ENCODE measurements around the gene IRF2BP2. TPM values are rescaled to one million over a fixed set of nuclear protein-coding genes. Genes with fewer than 3 reads are reported as not detected.

IRF2BP2 gene
- total RNA-seq, 1 donor from 2014 or later = 126 TPM

DNA sequence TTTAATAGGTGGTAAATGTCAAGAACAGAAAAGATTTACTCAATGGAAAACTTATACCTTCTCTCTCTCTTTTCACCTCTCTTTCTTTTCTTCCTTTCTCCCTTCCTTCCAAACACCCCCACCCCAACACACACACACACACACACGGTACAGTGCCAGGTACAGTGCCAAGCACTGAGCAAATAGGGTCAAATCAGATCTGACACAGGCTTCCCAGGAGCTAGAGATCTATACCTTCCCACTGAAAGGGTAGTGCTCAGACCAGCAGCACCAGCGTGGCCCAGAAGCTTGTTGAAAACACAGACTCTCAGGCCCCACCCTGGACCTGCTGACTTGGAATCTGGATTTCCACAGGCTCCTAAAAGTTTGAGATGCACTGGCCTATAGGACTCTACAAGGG, 31.9 kb downstream of the IRF2BP2 start:
- no peaks in the 10 kb centered on the region for H3K27me3 ChIP-seq (ENCODE audit: low read depth)
- no peak overlapping the region for H3K27ac ChIP-seq (replicated peaks)
- H3K9me3 ChIP-seq (replicated peaks) = no peaks in the 10 kb centered on the region
- TF ChIP-seq, protein P1, sequence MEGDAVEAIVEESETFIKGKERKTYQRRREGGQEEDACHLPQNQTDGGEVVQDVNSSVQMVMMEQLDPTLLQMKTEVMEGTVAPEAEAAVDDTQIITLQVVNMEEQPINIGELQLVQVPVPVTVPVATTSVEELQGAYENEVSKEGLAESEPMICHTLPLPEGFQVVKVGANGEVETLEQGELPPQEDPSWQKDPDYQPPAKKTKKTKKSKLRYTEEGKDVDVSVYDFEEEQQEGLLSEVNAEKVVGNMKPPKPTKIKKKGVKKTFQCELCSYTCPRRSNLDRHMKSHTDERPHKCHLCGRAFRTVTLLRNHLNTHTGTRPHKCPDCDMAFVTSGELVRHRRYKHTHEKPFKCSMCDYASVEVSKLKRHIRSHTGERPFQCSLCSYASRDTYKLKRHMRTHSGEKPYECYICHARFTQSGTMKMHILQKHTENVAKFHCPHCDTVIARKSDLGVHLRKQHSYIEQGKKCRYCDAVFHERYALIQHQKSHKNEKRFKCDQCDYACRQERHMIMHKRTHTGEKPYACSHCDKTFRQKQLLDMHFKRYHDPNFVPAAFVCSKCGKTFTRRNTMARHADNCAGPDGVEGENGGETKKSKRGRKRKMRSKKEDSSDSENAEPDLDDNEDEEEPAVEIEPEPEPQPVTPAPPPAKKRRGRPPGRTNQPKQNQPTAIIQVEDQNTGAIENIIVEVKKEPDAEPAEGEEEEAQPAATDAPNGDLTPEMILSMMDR (IDR thresholded peaks at IDR 0.05; ENCODE audit: borderline replicate concordance) = no peak
- peaks cover 25% of the 10 kb centered on the region for H3K4me1 ChIP-seq
- no peaks in the 10 kb centered on the region for H3K36me3 ChIP-seq
- no peak for DNase-seq
- no peak overlapping the region for H3K4me3 ChIP-seq
- intact Hi-C loops (cut with micrococcal nuclease) = no loop called here

DNA sequence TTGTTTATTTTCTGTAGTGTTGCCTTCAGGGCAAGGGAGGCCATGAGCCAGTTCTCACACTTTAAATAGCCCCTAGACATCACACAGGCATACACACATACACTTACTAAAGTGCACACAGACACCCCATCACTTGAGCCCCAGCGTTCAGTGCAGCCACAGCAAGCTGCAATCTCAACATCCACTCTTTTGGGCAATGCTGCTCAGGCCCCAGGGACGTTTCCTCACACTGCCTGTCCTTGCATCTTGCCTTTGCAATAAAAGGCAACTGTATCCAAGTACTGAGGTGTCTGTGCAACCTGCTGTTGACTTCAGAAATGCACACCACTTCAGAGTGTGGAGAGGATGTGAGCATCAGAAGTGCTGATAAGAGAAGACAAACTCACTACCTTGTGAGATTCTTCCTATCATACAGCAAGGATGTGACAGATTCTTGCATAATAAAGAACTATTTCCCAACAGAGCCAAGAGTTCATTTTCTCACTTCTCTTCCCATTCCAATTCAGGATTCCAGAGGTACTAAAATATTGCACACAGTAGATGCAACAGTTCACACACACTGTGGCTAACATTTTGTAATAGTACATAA, 36.2 kb downstream of the IRF2BP2 start:
- Histone ChIP-seq H3K27me3 (ENCODE audit: low read depth) (no peaks in the 10 kb centered on the region), H3K36me3 (no peaks in the 10 kb centered on the region), H3K27ac (replicated peaks) (peak overlapping the region; percentile 3), H3K4me1 (peaks cover 28% of the 10 kb centered on the region), H3K9me3 (replicated peaks) (no peaks in the 10 kb centered on the region), H3K4me3 (no peak overlapping the region)
- DNase-seq = no peak
- TF ChIP-seq, protein P1 (IDR thresholded peaks at IDR 0.05; ENCODE audit: borderline replicate concordance) = no peak
- intact Hi-C loops (cut with micrococcal nuclease) = no loop called here

DNA sequence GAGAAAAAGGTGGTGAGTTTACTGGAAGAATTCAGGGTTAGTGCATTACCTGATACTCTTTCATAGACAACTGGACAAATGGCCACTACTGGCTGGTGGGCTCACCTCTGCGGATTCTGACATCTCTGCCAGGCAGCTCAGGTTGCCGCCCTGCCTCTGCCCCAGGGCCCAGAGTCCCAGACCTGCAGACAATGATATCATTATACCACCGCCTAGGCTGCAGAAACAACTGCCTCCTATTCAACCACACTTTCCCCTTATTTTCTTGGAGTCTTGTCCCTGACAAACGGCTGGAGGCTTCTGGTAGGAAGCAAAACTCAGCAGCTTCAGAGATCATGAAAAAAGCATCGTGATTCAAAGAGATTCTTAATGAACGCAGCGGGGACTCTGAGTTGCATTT, 37.0 kb downstream of the IRF2BP2 start:
- Histone ChIP-seq H3K9me3 (replicated peaks) (no peaks in the 10 kb centered on the region), H3K4me3 (no peak overlapping the region), H3K4me1 (peaks cover 28% of the 10 kb centered on the region), H3K27ac (replicated peaks) (peak overlapping the region; percentile 3), H3K36me3 (no peaks in the 10 kb centered on the region), H3K27me3 (ENCODE audit: low read depth) (no peaks in the 10 kb centered on the region)
- DNase-seq = no peak
- TF ChIP-seq, protein P1 (IDR thresholded peaks at IDR 0.05; ENCODE audit: borderline replicate concordance) = no peak
- intact Hi-C loops (cut with micrococcal nuclease) = no loop called here

DNA sequence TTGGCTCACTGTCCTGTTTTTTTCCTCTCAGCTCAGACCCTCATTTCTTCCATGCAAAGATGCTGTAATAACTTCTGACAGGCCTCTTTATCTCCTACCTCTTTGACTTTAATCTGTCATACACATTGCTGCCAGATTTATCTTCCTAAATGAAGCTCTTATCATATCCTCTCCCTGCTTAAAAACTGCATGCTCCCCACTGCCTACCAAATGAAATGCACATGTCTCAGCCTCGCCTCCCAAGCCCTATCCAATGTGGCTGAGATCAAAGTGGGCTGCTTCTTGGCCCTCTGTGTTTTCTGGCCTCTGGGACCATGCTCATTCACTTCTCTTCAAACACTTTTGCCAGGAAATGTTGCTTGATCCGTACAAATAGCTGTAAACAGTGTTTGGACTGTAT, 38.3 kb downstream of the IRF2BP2 start:
- DNase-seq = no peak
- no peak overlapping the region for H3K27ac ChIP-seq (replicated peaks)
- H3K27me3 ChIP-seq (ENCODE audit: low read depth) = no peaks in the 10 kb centered on the region
- no peaks in the 10 kb centered on the region for H3K36me3 ChIP-seq
- TF ChIP-seq, protein P1 (IDR thresholded peaks at IDR 0.05; ENCODE audit: borderline replicate concordance) = no peak
- H3K9me3 ChIP-seq (replicated peaks) = no peaks in the 10 kb centered on the region
- no peak overlapping the region for H3K4me3 ChIP-seq
- peaks cover 28% of the 10 kb centered on the region for H3K4me1 ChIP-seq
- intact Hi-C loops (cut with micrococcal nuclease) = no loop called here

DNA sequence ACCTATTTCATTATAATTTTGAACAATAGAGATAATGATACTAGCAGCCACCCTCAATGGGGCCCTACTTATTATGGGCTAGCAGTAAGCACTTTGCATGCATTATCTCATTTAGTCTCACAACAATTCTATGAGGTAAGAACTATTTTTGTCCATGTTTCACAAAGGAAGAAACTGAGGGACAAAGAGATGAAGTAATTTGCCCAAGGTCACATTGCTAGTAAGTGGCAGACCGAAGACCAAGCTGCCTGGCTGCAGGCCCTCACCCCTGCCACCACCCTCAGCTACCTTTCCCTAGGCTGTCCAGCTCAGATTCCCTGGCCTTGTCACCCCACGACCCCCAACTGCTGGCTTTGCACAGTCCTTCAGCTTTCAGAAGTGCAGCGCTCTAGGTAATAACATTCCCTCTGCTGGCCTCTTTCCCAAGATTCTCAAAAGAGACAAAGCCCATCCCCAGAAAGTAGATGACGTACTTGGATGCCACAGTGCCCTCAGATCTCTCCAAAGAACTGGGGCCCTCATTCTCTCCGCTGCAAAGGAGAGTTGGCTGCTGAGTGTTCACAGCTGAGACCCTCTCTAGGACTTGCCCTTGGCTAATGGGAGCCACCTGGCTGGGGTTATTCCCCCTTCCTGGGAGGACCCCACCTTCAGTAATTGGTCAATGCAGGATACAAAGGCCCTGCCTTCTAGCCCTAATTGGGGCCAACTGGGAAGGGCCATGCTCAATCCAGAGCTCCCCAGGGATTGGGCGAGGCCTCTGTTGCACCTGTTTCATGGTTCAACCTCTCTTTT, 39.5 kb downstream of the IRF2BP2 start:
- H3K27ac ChIP-seq (replicated peaks) = peak overlapping the region; percentile 15

More for the DNA sequence above, 39.5 kb downstream of the IRF2BP2 start:
- Histone ChIP-seq H3K36me3 (no peaks in the 10 kb centered on the region), H3K4me1 (peaks cover 28% of the 10 kb centered on the region), H3K4me3 (no peak overlapping the region), H3K27me3 (ENCODE audit: low read depth) (no peaks in the 10 kb centered on the region), H3K9me3 (replicated peaks) (no peaks in the 10 kb centered on the region)
- no peak for DNase-seq
- intact Hi-C loops (cut with micrococcal nuclease) = no loop called here
- TF ChIP-seq, protein P1 (IDR thresholded peaks at IDR 0.05; ENCODE audit: borderline replicate concordance) = no peak
